Type B pancreatic cell (in vitro differentiated cells): ENCODE results near the gene WRNIP1. TPM values are rescaled to one million over a fixed set of nuclear protein-coding genes. Genes with fewer than 3 reads are reported as not detected.

ENCODE experiments used
- DNase-seq: peaks from one replicate; pipeline ENCODE4 v3.0.0; 2021; ENCODE audit warnings: mixed read lengths; ENCODE audit not compliant: unreplicated experiment; ENCODE audit errors: extremely low spot score
- H3K27ac Mint-ChIP-seq: 2 replicates; pipeline ENCODE4 v1.8.0; 2021; ENCODE audit warnings: mild to moderate bottlenecking, mixed read lengths
- H3K27me3 Mint-ChIP-seq: 2 replicates; pipeline ENCODE4 v1.8.0; 2021; ENCODE audit warnings: mixed read lengths
- H3K36me3 Mint-ChIP-seq: 2 replicates; pipeline ENCODE4 v1.8.0; 2021; ENCODE audit warnings: mixed read lengths
- H3K4me1 Mint-ChIP-seq: one replicate; pipeline ENCODE4 v1.8.0; 2021; ENCODE audit warnings: mixed read lengths; ENCODE audit not compliant: unreplicated experiment
- H3K4me3 Mint-ChIP-seq: 2 replicates; pipeline ENCODE4 v1.8.0; 2021; ENCODE audit warnings: mild to moderate bottlenecking, mixed read lengths
- H3K9me3 Mint-ChIP-seq: 2 replicates; pipeline ENCODE4 v1.8.0; 2021; ENCODE audit warnings: mixed read lengths
- CTCF ChIP-seq: fragments of 200-600 bp; sonication (generic); conservative IDR thresholded peaks from 2 replicates; pipeline ENCODE4 v1.5.0; 2021; ENCODE audit warnings: antibody characterized with exemption, mild to moderate bottlenecking
- total RNA-seq: library from RNA; stranded (reverse); gene quantifications from 2 replicates; pipeline ENCODE4 v1.2.1, GENCODE V29; 2021; ENCODE audit warnings: low replicate concordance

WRNIP1 gene
- total RNA-seq, 1 donor from 2014 or later: 41.2 TPM

GRCh38 chr6:2809015-2809414 is 43.8 kb downstream of the WRNIP1 start:
- Mint-ChIP-seq H3K36me3 (peaks cover 6% of the 10 kb centered on the region), H3K4me3 (no peak overlapping the region), H3K9me3 (no peaks in the 10 kb centered on the region), H3K4me1 (peaks cover 14% of the 10 kb centered on the region), H3K27ac (no peak overlapping the region), H3K27me3 (no peaks in the 10 kb centered on the region)
- DNase-seq: no peak
- no peak for TF ChIP-seq CTCF

- peaks cover 14% of the 10 kb centered on the region for H3K4me1 Mint-ChIP-seq
- H3K4me3 Mint-ChIP-seq: no peak overlapping the region
- no peak for DNase-seq
- peaks cover 6% of the 10 kb centered on the region for H3K36me3 Mint-ChIP-seq
- no peaks in the 10 kb centered on the region for H3K9me3 Mint-ChIP-seq
- TF ChIP-seq CTCF: no peak
- peak overlapping the region; percentile 26 for H3K27ac Mint-ChIP-seq
- no peaks in the 10 kb centered on the region for H3K27me3 Mint-ChIP-seq
Measured at GRCh38 chr6:2810092-2810671, 45.0 kb downstream of the WRNIP1 start.

- H3K4me1 Mint-ChIP-seq: peaks cover 4% of the 10 kb centered on the region
- no peaks in the 10 kb centered on the region for H3K27me3 Mint-ChIP-seq
- H3K9me3 Mint-ChIP-seq: peaks cover 5% of the 10 kb centered on the region
- H3K4me3 Mint-ChIP-seq: no peak overlapping the region
- no peak for TF ChIP-seq CTCF
- no peak overlapping the region for H3K27ac Mint-ChIP-seq
- DNase-seq: no peak
- H3K36me3 Mint-ChIP-seq: peaks cover 12% of the 10 kb centered on the region
Measured at GRCh38 chr6:2812695-2813094, 47.5 kb downstream of the WRNIP1 start.

- Mint-ChIP-seq H3K9me3 (peaks cover 5% of the 10 kb centered on the region), H3K4me1 (peaks cover 28% of the 10 kb centered on the region), H3K27ac (no peak overlapping the region), H3K36me3 (peaks cover 12% of the 10 kb centered on the region), H3K4me3 (no peak overlapping the region), H3K27me3 (peaks cover 2% of the 10 kb centered on the region)
- DNase-seq: no peak
- TF ChIP-seq CTCF: no peak
Measured at GRCh38 chr6:2816158-2816557, 51.0 kb downstream of the WRNIP1 start.

DNA sequence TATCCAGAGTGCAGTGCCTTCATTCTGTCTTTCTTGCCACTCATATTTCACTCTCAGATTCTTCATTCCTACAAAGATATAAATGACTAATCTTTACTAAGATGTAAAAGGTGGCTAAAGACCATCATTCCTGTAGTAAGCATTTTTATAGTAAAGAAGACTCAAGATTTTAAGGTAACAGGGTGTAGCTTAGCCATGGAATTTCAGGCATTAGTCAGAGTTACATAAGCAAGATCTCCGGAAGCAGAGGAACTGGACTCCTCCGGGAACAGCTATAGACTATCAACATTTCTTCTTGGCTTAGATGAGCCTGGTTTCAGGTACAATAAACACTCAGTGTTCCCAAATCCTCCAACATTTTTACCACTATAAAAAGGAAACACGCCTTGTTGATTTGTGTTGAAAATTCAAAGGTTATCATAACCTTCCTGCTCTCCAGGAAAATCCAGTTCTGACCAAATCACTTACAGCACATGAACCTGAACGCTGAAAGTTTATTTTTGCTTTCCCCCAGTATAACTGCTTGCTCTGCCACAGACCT is 52.8 kb downstream of the WRNIP1 start:
- no peak for DNase-seq
- H3K36me3 Mint-ChIP-seq: peaks cover 9% of the 10 kb centered on the region
- peaks cover 2% of the 10 kb centered on the region for H3K27me3 Mint-ChIP-seq
- no peak for TF ChIP-seq CTCF
- H3K4me3 Mint-ChIP-seq: no peak overlapping the region
- peak overlapping the region; percentile 37 for H3K27ac Mint-ChIP-seq
- H3K4me1 Mint-ChIP-seq: peaks cover 28% of the 10 kb centered on the region
- peaks cover 5% of the 10 kb centered on the region for H3K9me3 Mint-ChIP-seq
